Transverse colon (tissue), 4 donors: ENCODE results near the gene SEMA3G. TPM values are rescaled to one million over a fixed set of nuclear protein-coding genes. Genes with fewer than 3 reads are reported as not detected.

Source experiments
- DNase-seq: peaks from one replicate; pipeline ENCODE4 v3.0.0-alpha.2; 2019
- H3K27ac ChIP-seq, 4 donors: fragments of 200-600 bp; sonication (generic); 2 replicates each; pipeline ENCODE4 v1.5.1; 2016 to 2018; ENCODE audit warnings: inconsistent platforms in 4 of 4
- H3K27me3 ChIP-seq: fragments of 200-600 bp; sonication (generic); 2 replicates; pipeline ENCODE4 v1.5.1; 2017; ENCODE audit warnings: inconsistent platforms
- H3K36me3 ChIP-seq, 4 donors: fragments of 200-600 bp; sonication (generic); 2 replicates each; pipeline ENCODE4 v1.5.1; 2017 to 2019; ENCODE audit warnings: inconsistent platforms in 4 of 4
- H3K4me1 ChIP-seq, 4 donors: fragments of 200-600 bp; sonication (generic); 2 replicates each; pipeline ENCODE4 v1.5.1; 2017 to 2020; ENCODE audit warnings: inconsistent platforms in 4 of 4
- H3K4me3 ChIP-seq, 4 donors: fragments of 200-600 bp; sonication (generic); 1 replicate in 1 of 4; 2 replicates in 3 of 4; pipeline versions ENCODE4 v1.5.1 to v1.6.1; 2017 to 2019; ENCODE audit warnings: inconsistent platforms in 4 of 4
- H3K9me3 ChIP-seq, 2 donors: fragments of 200-600 bp; sonication (generic); 2 replicates each; pipeline ENCODE4 v1.5.1; 2017 to 2019; ENCODE audit warnings: inconsistent platforms in 2 of 2
- CTCF ChIP-seq, 5 experiments: fragments of 200-600 bp in 3 of 5; fragments of 450-650 bp in 2 of 5; sonication (generic) in 3 of 5; IDR thresholded peaks; 1 replicate in 2 of 5; 2 replicates in 3 of 5; pipeline ENCODE4 v1.5.1; 2016 to 2017; ENCODE audit warnings: antibody characterized with exemption in 5 of 5, inconsistent platforms in 3 of 5, mild to moderate bottlenecking in 2 of 5, moderate library complexity in 1 of 5
- EP300 ChIP-seq: sonication (generic); formaldehyde crosslinking; IDR thresholded peaks from one replicate; pipeline ENCODE4 v1.6.1; 2017; ENCODE audit warnings: antibody characterized with exemption, low read depth
- POLR2A ChIP-seq: fragments of 450-650 bp; IDR thresholded peaks from one replicate; pipeline ENCODE4 v1.6.1; 2016; ENCODE audit warnings: antibody characterized with exemption, mild to moderate bottlenecking, moderate library complexity
- POLR2AphosphoS5 ChIP-seq, 3 donors: sonication (generic); formaldehyde crosslinking; IDR thresholded peaks; one replicate each; pipeline ENCODE4 v1.6.1; 2016; ENCODE audit warnings: antibody characterized with exemption in 3 of 3
- WGBS, 2 donors: methylation state at CpG; one replicate each; pipeline ENCODE4 v1.1.5; 2018; ENCODE audit warnings: low coverage in 1 of 2; 5-methylcytosine and 5-hydroxymethylcytosine counted together
- in situ Hi-C, 4 donors: fragments of 200-750 bp; cut with MboI; loops; one replicate each; pipeline versions ENCODE4 v1.15.0 to v1.15.1; 2017; ENCODE audit warnings: low sequenced_read_pairs in 3 of 4, low pct_ligation_motif_present in 1 of 4, low pct_unique_long_range_greater_than_20kb in 1 of 4
- intact Hi-C: fragments of 100-400 bp; cut with DNase I; formaldehyde crosslinking; loops from one replicate; pipeline ENCODE4 v1.15.1; 2023; ENCODE audit warnings: low total_unique reads
- total RNA-seq, 4 donors: library from RNA; depleted of rRNA; stranded (reverse); fragments of >200 nt; gene quantifications; one replicate each; pipeline ENCODE4 v1.1.0, GENCODE V29; 2016

SEMA3G gene
- total RNA-seq, 4 donors from 2014 or later = 1.2 to 21.7 (median 2.3) TPM

- in situ Hi-C loops = no loop called here
- H3K27ac ChIP-seq = no peak overlapping the region
- H3K4me1 ChIP-seq = no peaks in the 10 kb centered on the region
- no peaks in the 10 kb centered on the region for H3K27me3 ChIP-seq
- TF ChIP-seq CTCF (IDR thresholded peaks at IDR 0.05) (no peak), POLR2A (no peak), POLR2AphosphoS5 (IDR thresholded peaks at IDR 0.05) (no peak)
- no peaks in the 10 kb centered on the region for H3K9me3 ChIP-seq
- peaks cover 0 to 6% (median 0%) of the 10 kb centered on the region in 4 donors for H3K36me3 ChIP-seq
- intact Hi-C loops = no loop called here
- 92% methylated on average over 3 of the region's 3 CpGs; no CpG with 5 or more reads in 1 of the 2 donors for WGBS, 2 donors
- H3K4me3 ChIP-seq = no peak overlapping the region
- no peak for DNase-seq
Observed at GRCh38 chr3:52422669-52423068, 22.2 kb downstream of the SEMA3G start.

DNA sequence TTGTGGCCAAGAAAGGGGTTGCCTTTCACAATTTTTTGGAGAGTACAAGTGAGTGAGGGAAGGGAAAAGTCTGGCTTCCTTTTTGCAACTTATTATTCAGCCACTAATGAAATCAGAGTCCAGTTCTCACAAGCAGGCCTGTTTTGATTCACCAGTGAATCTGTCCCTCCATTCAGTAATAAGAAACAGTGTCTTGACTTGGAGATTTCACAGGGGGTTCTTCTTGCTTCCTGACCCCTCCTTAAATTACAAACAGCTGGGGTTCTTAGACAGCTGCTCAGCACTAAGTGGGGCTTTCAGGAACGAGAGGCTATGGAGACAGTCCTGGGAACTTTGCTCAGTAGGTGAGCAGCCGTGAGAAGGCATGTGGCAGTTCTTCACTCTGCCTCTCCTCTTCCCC, 24.5 kb downstream of the SEMA3G start:
- Histone ChIP-seq H3K4me3 (no peak overlapping the region), H3K4me1 (no peaks in the 10 kb centered on the region), H3K36me3 (peaks cover 0 to 13% (median 0%) of the 10 kb centered on the region in 4 donors), H3K27ac (no peak overlapping the region), H3K9me3 (no peaks in the 10 kb centered on the region), H3K27me3 (no peaks in the 10 kb centered on the region)
- no peak for DNase-seq
- WGBS, 2 donors = 40 to 78% methylated on average over 1 to 2 of the region's 2 CpGs
- intact Hi-C loops (no loop called here), in situ Hi-C loops (no loop called here)
- TF ChIP-seq EP300 = no peak
- no peak for TF ChIP-seq POLR2A
- TF ChIP-seq CTCF (IDR thresholded peaks at IDR 0.05) = no peak
- no peak for TF ChIP-seq POLR2AphosphoS5 (IDR thresholded peaks at IDR 0.05)

DNA sequence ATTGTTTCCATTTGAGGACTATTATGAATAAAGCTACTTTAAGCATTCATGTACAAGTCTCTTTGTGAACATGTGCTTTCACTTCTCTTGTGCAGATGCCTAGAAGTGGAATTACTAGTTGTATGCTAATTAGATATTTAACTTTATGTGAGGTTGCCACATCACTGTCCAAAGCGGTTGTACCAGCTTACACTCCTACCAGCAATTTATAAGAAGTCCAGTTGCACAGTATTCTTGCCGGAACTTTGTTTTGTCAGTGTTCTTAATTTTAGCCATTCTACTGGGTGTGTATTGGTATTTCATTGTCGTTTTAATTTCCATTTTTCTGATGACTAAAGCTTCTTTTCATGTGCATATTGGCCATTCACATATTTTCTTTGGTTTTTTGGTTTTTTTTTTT, 29.1 kb downstream of the SEMA3G start:
- in situ Hi-C loops = no loop called here
- no peak overlapping the region for H3K27ac ChIP-seq
- H3K36me3 ChIP-seq = peaks cover 0 to 13% (median 0%) of the 10 kb centered on the region in 4 donors
- H3K4me3 ChIP-seq = no peak overlapping the region
- DNase-seq = no peak
- WGBS, 2 donors = 87 to 89% methylated on average over 3 of the region's 3 CpGs
- H3K27me3 ChIP-seq = no peaks in the 10 kb centered on the region
- peaks cover 3 to 27% (median 18%) of the 10 kb centered on the region in 4 donors for H3K4me1 ChIP-seq
- H3K9me3 ChIP-seq = no peaks in the 10 kb centered on the region
- no peak for TF ChIP-seq POLR2AphosphoS5 (IDR thresholded peaks at IDR 0.05)
- intact Hi-C loops = no loop called here

DNA sequence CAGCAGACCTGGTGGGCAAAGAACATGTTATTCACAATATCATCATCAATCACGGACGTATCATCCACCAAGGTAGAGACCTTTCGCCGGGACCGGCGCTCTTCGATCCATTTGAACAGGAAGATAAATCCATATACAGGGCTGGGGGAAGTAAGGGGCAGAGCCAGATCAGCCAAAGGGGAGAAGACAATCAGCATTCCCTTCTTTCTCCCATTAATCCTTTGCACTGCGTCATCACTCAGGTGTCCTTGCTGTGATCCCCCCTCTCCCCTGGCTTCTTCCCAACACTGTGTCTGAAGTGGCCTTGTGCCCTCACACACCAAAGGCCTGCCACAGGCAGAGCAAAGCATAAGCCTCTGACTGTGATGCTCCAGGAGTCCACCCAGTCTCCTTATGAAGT, 36.4 kb downstream of the SEMA3G start:
- peak overlapping the region in 2 of 4 donors; percentile 86 to 99 for H3K4me3 ChIP-seq
- peaks cover 0 to 10% (median 4%) of the 10 kb centered on the region in 4 donors for H3K36me3 ChIP-seq
- H3K27ac ChIP-seq = peak overlapping the region in 2 of 4 donors; percentile 96 to 97
- H3K27me3 ChIP-seq = no peaks in the 10 kb centered on the region
- WGBS, 2 donors = 80 to 93% methylated on average over 1 to 8 of the region's 8 CpGs
- in situ Hi-C loops = no loop called here
- peaks cover 23 to 56% (median 47%) of the 10 kb centered on the region in 4 donors for H3K4me1 ChIP-seq
- H3K9me3 ChIP-seq = no peaks in the 10 kb centered on the region
- no peak for TF ChIP-seq POLR2A
- no peak for TF ChIP-seq EP300
- TF ChIP-seq POLR2AphosphoS5 (IDR thresholded peaks at IDR 0.05) = no peak
- no peak for TF ChIP-seq CTCF (IDR thresholded peaks at IDR 0.05)
- no peak for DNase-seq
- intact Hi-C loops = no loop called here

DNA sequence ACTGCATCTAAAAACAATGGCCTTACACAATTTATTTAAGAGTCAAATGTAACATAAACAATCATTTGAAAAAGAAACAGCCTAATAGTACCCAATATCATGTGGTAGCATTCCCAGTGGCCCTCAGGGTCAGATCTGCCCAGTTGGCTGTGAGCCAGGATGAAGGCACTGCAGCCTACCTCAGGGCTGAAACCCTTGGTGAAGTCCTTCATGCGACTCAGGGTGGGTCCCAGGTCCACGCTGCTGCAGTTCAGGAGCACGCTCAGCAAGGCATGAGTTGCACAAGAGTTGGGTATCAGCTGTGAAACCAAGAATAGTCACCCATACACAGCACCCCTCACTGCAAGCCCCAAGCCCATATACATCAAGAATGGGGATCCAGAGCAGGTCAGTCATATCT, 37.1 kb downstream of the SEMA3G start:
- H3K4me1 ChIP-seq = peaks cover 22 to 49% (median 45%) of the 10 kb centered on the region in 4 donors

More for the DNA sequence above, 37.1 kb downstream of the SEMA3G start:
- Histone ChIP-seq H3K36me3 (peaks cover 0 to 17% (median 7%) of the 10 kb centered on the region in 4 donors), H3K4me3 (no peak overlapping the region), H3K27me3 (no peaks in the 10 kb centered on the region), H3K9me3 (no peaks in the 10 kb centered on the region), H3K27ac (no peak overlapping the region)
- in situ Hi-C loops = no loop called here
- no peak for TF ChIP-seq EP300
- TF ChIP-seq CTCF (IDR thresholded peaks at IDR 0.05) = no peak
- no peak for TF ChIP-seq POLR2AphosphoS5 (IDR thresholded peaks at IDR 0.05)
- TF ChIP-seq POLR2A = no peak
- intact Hi-C loops = no loop called here
- no peak for DNase-seq
- 100% methylated on average over 2 of the region's 3 CpGs; no CpG with 5 or more reads in 1 of the 2 donors for WGBS, 2 donors
